ENCODE results near the gene TM2D1. TPM values are rescaled to one million over a fixed set of nuclear protein-coding genes. Genes with fewer than 3 reads are reported as not detected.

Gene TM2D1
- total RNA-seq, 1 donor from 2014 or later, result 47.8 TPM

Other genes starting within 250 kb of the TM2D1 start
- 63.9 TPM for gene PATJ, start 17.3 kb upstream of the TM2D1 start, total RNA-seq

Measured in lower lobe of right lung (tissue), 1 donor.